BE2C (cell line): ENCODE data around the gene TBC1D8.

ENCODE experiments used
- DNase-seq: peaks from one replicate; pipeline ENCODE4 v3.0.0-alpha.2; 2020
- H3K27me3 ChIP-seq: fragments of 250-450 bp; sonication (Bioruptor Pico); 2 replicates; pipeline ENCODE4 v1.5.1; 2020; ENCODE audit warnings: mild to moderate bottlenecking
- H3K36me3 ChIP-seq: fragments of 250-450 bp; sonication (Bioruptor Pico); 2 replicates; pipeline ENCODE4 v1.5.1; 2020; ENCODE audit warnings: mild to moderate bottlenecking
- H3K4me1 ChIP-seq: fragments of 250-450 bp; sonication (Bioruptor Pico); 2 replicates; pipeline ENCODE4 v1.5.1; 2020
- H3K4me3 ChIP-seq: 2 replicates; pipeline ENCODE4 v1.5.1; 2011; ENCODE audit warnings: low read depth, low read length
- H3K9me3 ChIP-seq: fragments of 250-450 bp; sonication (Bioruptor Pico); 2 replicates; pipeline ENCODE4 v1.5.1; 2020
- TF ChIP-seq, protein P1 (sequence below): IDR thresholded peaks from 2 replicates; pipeline ENCODE4 v1.5.1; 2012; ENCODE audit warnings: mild to moderate bottlenecking, low read depth, low read length

The TBC1D8 gene

DNA sequence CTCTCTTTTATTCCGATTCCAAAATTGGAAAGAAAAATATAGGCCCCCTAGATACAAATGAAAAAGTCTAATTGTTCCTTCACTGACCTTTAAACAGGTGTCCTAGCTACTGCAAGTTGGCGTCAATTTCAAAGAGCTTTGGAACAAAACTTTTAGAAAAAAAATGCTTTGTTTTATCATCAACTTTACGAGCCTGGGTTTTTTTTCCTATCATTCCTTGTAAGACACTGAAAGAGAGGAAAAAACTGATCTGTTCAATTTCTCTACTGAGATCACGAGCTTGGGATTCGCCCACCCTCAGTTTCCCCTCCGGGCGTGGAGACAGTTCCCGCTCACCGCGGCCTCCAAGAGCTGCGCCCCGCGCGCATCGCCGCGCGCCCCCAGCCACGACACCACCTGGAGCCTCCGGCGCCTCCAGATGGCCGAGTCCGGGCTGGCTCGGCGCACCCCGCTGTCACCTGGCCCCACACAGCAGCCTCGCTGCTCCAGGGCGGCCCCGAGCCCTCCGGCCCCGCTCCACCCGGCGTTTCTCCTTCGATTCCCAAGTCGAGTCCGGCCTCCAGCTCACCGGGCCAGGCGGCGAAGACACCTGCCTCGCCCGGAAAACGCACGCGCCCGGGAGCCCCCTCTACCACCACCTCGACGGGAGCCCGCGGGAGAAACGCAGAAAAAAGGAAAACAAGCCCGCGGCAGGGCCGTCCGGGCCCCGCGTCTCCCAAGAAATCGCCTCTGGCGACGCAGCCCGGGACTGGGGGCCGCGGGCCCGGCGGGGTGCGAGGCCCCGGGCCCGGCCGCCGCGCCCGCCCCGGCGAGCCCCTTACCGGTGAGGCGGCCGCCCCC lies 656 bp downstream of the TBC1D8 start:
- Histone ChIP-seq H3K9me3 (no peaks in the 10 kb centered on the region), H3K4me3 (peak overlapping the region; percentile 63), H3K36me3 (no peaks in the 10 kb centered on the region), H3K27me3 (no peaks in the 10 kb centered on the region), H3K4me1 (peaks cover 8% of the 10 kb centered on the region)
- DNase-seq = peak; percentile 25
- TF ChIP-seq, protein P1, sequence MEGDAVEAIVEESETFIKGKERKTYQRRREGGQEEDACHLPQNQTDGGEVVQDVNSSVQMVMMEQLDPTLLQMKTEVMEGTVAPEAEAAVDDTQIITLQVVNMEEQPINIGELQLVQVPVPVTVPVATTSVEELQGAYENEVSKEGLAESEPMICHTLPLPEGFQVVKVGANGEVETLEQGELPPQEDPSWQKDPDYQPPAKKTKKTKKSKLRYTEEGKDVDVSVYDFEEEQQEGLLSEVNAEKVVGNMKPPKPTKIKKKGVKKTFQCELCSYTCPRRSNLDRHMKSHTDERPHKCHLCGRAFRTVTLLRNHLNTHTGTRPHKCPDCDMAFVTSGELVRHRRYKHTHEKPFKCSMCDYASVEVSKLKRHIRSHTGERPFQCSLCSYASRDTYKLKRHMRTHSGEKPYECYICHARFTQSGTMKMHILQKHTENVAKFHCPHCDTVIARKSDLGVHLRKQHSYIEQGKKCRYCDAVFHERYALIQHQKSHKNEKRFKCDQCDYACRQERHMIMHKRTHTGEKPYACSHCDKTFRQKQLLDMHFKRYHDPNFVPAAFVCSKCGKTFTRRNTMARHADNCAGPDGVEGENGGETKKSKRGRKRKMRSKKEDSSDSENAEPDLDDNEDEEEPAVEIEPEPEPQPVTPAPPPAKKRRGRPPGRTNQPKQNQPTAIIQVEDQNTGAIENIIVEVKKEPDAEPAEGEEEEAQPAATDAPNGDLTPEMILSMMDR = no peak

DNA sequence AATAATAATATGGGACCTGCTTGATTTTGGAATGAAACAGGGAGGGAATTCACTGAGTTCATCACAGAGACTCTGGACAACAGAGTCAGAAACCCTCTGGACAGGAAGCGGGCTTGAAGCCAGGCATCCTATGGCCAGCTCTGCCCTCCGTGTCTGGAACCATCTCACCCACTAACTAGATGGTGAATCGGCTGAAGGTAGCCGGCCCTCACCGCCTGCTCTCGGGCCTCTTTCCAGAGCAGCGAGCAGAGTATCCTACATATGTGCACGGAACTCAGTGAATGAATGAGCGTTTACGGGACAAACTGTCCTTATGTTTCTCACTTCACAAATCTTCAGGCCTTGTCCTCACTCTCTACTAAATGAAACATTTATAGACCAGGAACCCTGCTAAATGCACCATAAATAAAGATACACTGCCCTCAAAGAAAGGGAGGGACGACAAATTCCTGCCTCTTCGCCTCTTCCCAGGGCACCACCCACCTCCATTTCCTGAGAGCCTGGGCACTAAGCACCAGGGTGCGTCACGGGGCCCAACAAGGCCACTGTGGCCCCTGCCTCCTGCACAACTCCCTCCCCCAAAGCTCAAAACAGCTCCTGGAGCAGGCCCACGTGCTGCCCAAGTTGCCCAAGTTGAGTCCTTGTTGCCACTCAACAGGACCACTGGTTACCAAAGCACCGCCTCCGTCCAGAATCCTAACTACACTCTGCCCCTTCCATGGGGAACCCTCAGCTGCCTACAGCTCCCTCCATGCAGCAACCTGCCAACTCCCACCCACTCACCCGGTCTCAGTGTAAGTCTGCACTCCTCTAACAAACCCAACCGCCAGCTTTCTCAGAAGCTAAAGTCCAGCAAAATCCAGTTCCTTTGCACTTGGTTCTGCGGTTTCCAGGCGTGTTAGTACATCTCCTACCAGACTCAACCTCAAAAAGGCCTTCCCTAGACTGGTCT lies 1.7 kb downstream of the TBC1D8 start:
- DNase-seq = no peak
- no peaks in the 10 kb centered on the region for H3K36me3 ChIP-seq
- TF ChIP-seq, protein P1 = no peak
- H3K4me1 ChIP-seq = peaks cover 8% of the 10 kb centered on the region
- H3K4me3 ChIP-seq = peak overlapping the region; percentile 63
- H3K9me3 ChIP-seq = no peaks in the 10 kb centered on the region
- no peaks in the 10 kb centered on the region for H3K27me3 ChIP-seq

DNA sequence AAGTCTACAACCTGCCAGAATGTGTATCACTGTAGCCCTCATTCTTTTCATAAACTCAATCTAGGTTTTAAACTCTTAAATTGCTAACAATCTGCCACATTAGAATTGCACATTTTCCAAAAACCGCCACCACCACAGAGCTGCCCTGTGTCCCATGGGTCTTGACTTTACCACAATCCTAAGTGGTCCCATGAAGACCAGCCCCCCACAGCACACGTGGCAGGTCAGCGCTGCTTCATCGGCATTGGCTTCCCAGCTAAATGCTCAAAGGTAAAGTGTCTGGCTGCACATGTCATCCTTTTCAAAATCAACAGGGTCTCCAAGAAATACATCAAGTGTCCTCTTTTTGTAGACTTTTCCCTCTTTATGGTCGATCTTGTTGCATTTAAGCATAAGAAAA lies 2.4 kb downstream of the TBC1D8 start:
- Histone ChIP-seq H3K9me3 (no peaks in the 10 kb centered on the region), H3K36me3 (no peaks in the 10 kb centered on the region), H3K4me3 (no peak overlapping the region), H3K4me1 (peaks cover 8% of the 10 kb centered on the region), H3K27me3 (no peaks in the 10 kb centered on the region)
- TF ChIP-seq, protein P1 = no peak
- no peak for DNase-seq

DNA sequence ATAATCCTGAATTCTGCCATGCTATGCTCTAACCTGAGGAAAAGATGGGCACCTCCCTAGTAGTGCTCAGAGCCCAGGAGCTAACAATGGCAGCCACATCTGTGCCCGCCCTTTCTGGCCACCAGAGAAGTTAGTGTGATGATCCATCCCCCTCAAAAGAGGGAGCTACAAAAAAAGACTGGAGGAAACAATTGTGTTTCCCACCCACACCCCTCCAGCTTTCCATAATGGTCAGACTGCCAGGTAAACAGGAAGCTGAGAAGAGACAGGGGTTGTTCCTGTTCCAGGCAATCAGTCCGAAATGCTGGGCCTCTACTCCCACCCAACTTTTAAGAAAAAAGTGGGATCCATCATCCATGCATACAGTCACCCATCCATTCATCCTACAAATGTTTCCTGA lies 3.2 kb downstream of the TBC1D8 start:
- H3K4me3 ChIP-seq = no peak overlapping the region
- no peaks in the 10 kb centered on the region for H3K36me3 ChIP-seq
- TF ChIP-seq, protein P1 = no peak
- H3K4me1 ChIP-seq = peaks cover 6% of the 10 kb centered on the region
- H3K9me3 ChIP-seq = no peaks in the 10 kb centered on the region
- no peaks in the 10 kb centered on the region for H3K27me3 ChIP-seq
- DNase-seq = no peak

DNA sequence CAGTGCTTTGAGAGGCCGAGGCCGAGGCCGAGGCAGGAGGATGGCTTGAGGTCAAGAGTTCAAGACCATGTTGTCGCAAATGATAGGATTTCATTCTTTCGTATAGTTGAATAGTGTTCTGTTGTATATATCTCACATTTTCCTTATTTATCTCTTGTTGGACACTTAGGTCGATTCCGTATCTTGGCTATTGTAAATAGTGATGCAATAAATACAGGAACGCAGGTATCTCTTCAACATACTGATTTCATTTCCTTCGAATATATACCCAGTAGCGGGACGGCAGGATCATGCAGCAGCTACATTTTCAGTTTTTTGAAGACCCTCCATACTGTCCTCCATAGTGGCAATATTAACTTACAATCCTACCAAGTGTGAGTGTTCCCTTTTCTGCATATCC lies 4.1 kb downstream of the TBC1D8 start:
- Histone ChIP-seq H3K4me1 (no peaks in the 10 kb centered on the region), H3K4me3 (no peak overlapping the region), H3K9me3 (no peaks in the 10 kb centered on the region), H3K27me3 (no peaks in the 10 kb centered on the region), H3K36me3 (no peaks in the 10 kb centered on the region)
- no peak for DNase-seq
- TF ChIP-seq, protein P1 = no peak
